HepG2 (cell line): ENCODE measurements around the gene ZNF428. TPM values are rescaled to one million over a fixed set of nuclear protein-coding genes. Genes with fewer than 3 reads are reported as not detected.

ENCODE experiments used
- AFF4 ChIP-seq: sonication (generic); formaldehyde crosslinking; IDR thresholded peaks from 2 replicates; pipeline ENCODE4 v1.4.0; 2020; ENCODE audit warnings: missing genetic modification reagents
- BRD4 ChIP-seq: sonication (generic); formaldehyde crosslinking; IDR thresholded peaks from 2 replicates; pipeline ENCODE4 v1.4.0; 2020; ENCODE audit warnings: missing genetic modification reagents
- ELF3 ChIP-seq: IDR thresholded peaks from 2 replicates; pipeline ENCODE4 v1.6.1; 2016; ENCODE audit warnings: missing genetic modification reagents, missing compliant biosample characterization
- HOXA9 ChIP-seq: sonication (generic); formaldehyde crosslinking; IDR thresholded peaks from 2 replicates; pipeline ENCODE4 v1.8.1; 2022; ENCODE audit warnings: missing genetic modification reagents, mild to moderate bottlenecking, moderate library complexity, borderline replicate concordance
- MXI1 ChIP-seq: IDR thresholded peaks from 3 replicates; pipeline ENCODE4 v1.6.1; 2012; ENCODE audit warnings: low read depth, low read length, inconsistent platforms, borderline replicate concordance
- NR2C2 ChIP-seq: sonication (generic); formaldehyde crosslinking; IDR thresholded peaks from 2 replicates; pipeline ENCODE4 v1.4.0; 2020; ENCODE audit warnings: missing genetic modification reagents, mild to moderate bottlenecking, moderate library complexity, borderline replicate concordance
- POLR2A ChIP-seq, 2 experiments: IDR thresholded peaks; 2 replicates each; pipeline ENCODE4 v1.6.1; 2011; ENCODE audit warnings: low read depth in 2 of 2, low read length in 2 of 2, mild to moderate bottlenecking in 1 of 2, moderate library complexity in 1 of 2; ENCODE audit not compliant: insufficient read depth in 1 of 2
- POLR2AphosphoS5 ChIP-seq: IDR thresholded peaks from 2 replicates; pipeline ENCODE4 v1.6.1; 2012; ENCODE audit warnings: low read depth, low read length
- SRSF9 ChIP-seq: fragments of 200-400 bp; formaldehyde crosslinking; IDR thresholded peaks from 2 replicates; pipeline ENCODE4 v1.6.1; 2018; ENCODE audit warnings: borderline replicate concordance, mild to moderate bottlenecking, low read depth, low read length; ENCODE audit not compliant: insufficient read depth, poor library complexity, severe bottlenecking
- polyA plus RNA-seq, 8 experiments: library from polyadenylated mRNA; depleted of rRNA in 3 of 8; stranded (reverse) in 7 of 8; unstranded in 1 of 8; fragments of >200 nt; fragmentation: Illumina TruSeq in 4 of 8; extraction: Trizol in 4 of 8; gene quantifications; 2 replicates each; pipeline versions ENCODE4 v1.2.1 to v1.2.3, GENCODE V29; 2011 to 2016; ENCODE audit warnings: low read depth in 4 of 8, missing spikeins in 1 of 8, mixed read lengths in 1 of 8; ENCODE audit not compliant: insufficient read depth in 1 of 8
- total RNA-seq, 5 experiments: library from RNA; depleted of rRNA; stranded (reverse); fragments of >200 nt; fragmentation: Illumina TruSeq; extraction: Trizol; gene quantifications; 2 replicates each; pipeline ENCODE4 v1.2.3, GENCODE V29; 2016; ENCODE audit warnings: low read depth in 1 of 5
- TF ChIP-seq, protein P1 (sequence below): sonication (generic); formaldehyde crosslinking; IDR thresholded peaks from 2 replicates; pipeline ENCODE4 v1.5.0; 2020; ENCODE audit warnings: mild to moderate bottlenecking, missing genetic modification reagents
- TF ChIP-seq, protein P2 (sequence below): sonication (generic); formaldehyde crosslinking; IDR thresholded peaks from 2 replicates; pipeline ENCODE4 v1.5.1; 2020; ENCODE audit warnings: mild to moderate bottlenecking, missing genetic modification reagents, moderate library complexity
- TF ChIP-seq, protein P3 (sequence below): sonication (generic); formaldehyde crosslinking; IDR thresholded peaks from 2 replicates; pipeline ENCODE4 v1.4.0; 2020; ENCODE audit warnings: mild to moderate bottlenecking, missing genetic modification reagents
- TF ChIP-seq, protein P4 (sequence below): sonication (generic); formaldehyde crosslinking; conservative IDR thresholded peaks from 2 replicates; pipeline ENCODE4 v1.8.0; 2022; ENCODE audit warnings: mild to moderate bottlenecking, moderate library complexity, missing genetic modification reagents

ZNF428 gene
- total and polyA plus RNA-seq, 2 of the 13 experiments (the other 11 are each of a cell fraction or from before 2014, with no cell fraction given), result 10.4 to 26.9 TPM

DNA sequence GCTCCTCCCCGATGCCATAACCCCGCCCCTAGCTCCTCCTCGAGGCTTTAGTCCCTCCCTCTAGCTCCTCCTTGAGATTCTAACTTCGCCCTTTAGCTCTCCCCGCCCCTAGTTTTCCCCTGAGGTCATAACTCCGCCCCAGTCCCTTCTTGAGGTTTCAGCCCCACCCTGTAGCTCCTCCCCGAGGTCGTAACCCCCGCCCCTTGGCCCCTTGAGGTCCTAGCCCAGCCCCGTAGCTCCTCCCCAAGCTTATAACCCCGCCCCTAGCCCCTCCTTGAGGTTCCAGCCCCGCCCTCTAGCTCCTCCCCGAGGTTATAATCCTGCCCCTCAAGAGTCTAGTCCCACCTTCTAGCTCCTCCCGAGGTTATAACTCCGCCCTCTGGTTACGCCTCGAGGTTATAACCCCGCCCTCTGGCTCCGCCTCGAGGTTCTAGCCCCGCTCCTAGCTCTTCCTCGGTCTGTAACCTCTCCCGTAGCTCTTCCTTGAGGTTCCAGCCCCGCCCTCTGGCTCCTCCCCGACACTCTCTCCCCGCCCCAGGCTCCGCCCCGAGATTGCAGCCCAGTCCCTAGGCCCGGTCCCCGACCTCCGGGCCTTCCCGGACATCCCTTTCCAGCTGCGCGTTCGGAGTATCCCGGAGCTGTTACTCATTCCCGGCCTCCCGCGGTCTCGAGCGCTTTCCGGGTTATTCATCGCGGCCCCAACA is 49.1 kb upstream of the ZNF428 start (continued):
- TF ChIP-seq, protein P1, sequence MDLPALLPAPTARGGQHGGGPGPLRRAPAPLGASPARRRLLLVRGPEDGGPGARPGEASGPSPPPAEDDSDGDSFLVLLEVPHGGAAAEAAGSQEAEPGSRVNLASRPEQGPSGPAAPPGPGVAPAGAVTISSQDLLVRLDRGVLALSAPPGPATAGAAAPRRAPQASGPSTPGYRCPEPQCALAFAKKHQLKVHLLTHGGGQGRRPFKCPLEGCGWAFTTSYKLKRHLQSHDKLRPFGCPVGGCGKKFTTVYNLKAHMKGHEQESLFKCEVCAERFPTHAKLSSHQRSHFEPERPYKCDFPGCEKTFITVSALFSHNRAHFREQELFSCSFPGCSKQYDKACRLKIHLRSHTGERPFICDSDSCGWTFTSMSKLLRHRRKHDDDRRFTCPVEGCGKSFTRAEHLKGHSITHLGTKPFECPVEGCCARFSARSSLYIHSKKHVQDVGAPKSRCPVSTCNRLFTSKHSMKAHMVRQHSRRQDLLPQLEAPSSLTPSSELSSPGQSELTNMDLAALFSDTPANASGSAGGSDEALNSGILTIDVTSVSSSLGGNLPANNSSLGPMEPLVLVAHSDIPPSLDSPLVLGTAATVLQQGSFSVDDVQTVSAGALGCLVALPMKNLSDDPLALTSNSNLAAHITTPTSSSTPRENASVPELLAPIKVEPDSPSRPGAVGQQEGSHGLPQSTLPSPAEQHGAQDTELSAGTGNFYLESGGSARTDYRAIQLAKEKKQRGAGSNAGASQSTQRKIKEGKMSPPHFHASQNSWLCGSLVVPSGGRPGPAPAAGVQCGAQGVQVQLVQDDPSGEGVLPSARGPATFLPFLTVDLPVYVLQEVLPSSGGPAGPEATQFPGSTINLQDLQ (CRISPR knock-in tag), result no peak
- TF ChIP-seq HOXA9 (CRISPR knock-in tag) (no peak), SRSF9 (no peak), MXI1 (peak; percentile 12; the same call in 1 of the 3 replicates), POLR2AphosphoS5 (peak; percentile 61), BRD4 (CRISPR knock-in tag) (no peak), ELF3 (CRISPR knock-in tag) (peak; percentile 54; the same call in 1 of the 2 replicates), POLR2A (IDR thresholded peaks at IDR 0.05; ENCODE audit: insufficient read depth in 1 of 2, low read depth in 2 of 2, low read length in 2 of 2) (peak; percentile 47 to 64; a peak in 3 of 4 replicates), NR2C2 (CRISPR knock-in tag) (peak; percentile 35; the same call in 1 of the 2 replicates), AFF4 (CRISPR knock-in tag) (no peak)
- TF ChIP-seq, protein P2, sequence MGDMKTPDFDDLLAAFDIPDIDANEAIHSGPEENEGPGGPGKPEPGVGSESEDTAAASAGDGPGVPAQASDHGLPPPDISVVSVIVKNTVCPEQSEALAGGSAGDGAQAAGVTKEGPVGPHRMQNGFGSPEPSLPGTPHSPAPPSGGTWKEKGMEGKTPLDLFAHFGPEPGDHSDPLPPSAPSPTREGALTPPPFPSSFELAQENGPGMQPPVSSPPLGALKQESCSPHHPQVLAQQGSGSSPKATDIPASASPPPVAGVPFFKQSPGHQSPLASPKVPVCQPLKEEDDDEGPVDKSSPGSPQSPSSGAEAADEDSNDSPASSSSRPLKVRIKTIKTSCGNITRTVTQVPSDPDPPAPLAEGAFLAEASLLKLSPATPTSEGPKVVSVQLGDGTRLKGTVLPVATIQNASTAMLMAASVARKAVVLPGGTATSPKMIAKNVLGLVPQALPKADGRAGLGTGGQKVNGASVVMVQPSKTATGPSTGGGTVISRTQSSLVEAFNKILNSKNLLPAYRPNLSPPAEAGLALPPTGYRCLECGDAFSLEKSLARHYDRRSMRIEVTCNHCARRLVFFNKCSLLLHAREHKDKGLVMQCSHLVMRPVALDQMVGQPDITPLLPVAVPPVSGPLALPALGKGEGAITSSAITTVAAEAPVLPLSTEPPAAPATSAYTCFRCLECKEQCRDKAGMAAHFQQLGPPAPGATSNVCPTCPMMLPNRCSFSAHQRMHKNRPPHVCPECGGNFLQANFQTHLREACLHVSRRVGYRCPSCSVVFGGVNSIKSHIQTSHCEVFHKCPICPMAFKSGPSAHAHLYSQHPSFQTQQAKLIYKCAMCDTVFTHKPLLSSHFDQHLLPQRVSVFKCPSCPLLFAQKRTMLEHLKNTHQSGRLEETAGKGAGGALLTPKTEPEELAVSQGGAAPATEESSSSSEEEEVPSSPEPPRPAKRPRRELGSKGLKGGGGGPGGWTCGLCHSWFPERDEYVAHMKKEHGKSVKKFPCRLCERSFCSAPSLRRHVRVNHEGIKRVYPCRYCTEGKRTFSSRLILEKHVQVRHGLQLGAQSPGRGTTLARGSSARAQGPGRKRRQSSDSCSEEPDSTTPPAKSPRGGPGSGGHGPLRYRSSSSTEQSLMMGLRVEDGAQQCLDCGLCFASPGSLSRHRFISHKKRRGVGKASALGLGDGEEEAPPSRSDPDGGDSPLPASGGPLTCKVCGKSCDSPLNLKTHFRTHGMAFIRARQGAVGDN, result peak; percentile 56
- TF ChIP-seq, protein P3, sequence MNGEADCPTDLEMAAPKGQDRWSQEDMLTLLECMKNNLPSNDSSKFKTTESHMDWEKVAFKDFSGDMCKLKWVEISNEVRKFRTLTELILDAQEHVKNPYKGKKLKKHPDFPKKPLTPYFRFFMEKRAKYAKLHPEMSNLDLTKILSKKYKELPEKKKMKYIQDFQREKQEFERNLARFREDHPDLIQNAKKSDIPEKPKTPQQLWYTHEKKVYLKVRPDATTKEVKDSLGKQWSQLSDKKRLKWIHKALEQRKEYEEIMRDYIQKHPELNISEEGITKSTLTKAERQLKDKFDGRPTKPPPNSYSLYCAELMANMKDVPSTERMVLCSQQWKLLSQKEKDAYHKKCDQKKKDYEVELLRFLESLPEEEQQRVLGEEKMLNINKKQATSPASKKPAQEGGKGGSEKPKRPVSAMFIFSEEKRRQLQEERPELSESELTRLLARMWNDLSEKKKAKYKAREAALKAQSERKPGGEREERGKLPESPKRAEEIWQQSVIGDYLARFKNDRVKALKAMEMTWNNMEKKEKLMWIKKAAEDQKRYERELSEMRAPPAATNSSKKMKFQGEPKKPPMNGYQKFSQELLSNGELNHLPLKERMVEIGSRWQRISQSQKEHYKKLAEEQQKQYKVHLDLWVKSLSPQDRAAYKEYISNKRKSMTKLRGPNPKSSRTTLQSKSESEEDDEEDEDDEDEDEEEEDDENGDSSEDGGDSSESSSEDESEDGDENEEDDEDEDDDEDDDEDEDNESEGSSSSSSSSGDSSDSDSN (CRISPR knock-in tag), result peak; percentile 29; the same call in 1 of the 2 replicates
- TF ChIP-seq, protein P4, sequence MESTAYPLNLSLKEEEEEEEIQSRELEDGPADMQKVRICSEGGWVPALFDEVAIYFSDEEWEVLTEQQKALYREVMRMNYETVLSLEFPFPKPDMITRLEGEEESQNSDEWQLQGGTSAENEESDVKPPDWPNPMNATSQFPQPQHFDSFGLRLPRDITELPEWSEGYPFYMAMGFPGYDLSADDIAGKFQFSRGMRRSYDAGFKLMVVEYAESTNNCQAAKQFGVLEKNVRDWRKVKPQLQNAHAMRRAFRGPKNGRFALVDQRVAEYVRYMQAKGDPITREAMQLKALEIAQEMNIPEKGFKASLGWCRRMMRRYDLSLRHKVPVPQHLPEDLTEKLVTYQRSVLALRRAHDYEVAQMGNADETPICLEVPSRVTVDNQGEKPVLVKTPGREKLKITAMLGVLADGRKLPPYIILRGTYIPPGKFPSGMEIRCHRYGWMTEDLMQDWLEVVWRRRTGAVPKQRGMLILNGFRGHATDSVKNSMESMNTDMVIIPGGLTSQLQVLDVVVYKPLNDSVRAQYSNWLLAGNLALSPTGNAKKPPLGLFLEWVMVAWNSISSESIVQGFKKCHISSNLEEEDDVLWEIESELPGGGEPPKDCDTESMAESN, result no peak
